ENCODE data around the gene CD163L1. TPM values are rescaled to one million over a fixed set of nuclear protein-coding genes. Genes with fewer than 3 reads are reported as not detected.
"Not testable (repeated sequence)": the region's sequence is repeated elsewhere in the genome, so short reads cannot be mapped to it uniquely, and the experiment has no call there.

Gene CD163L1
- total RNA-seq, 4 donors from 2014 or later, result 0.32 to 4.7 (median 2.1) TPM

GRCh38 chr12:7450667-7451066 is 6.7 kb upstream of the CD163L1 start:
- no peak for TF ChIP-seq POLR2A (IDR thresholded peaks at IDR 0.05)
- no peak for TF ChIP-seq EP300 (IDR thresholded peaks at IDR 0.05)
- TF ChIP-seq, protein P1, sequence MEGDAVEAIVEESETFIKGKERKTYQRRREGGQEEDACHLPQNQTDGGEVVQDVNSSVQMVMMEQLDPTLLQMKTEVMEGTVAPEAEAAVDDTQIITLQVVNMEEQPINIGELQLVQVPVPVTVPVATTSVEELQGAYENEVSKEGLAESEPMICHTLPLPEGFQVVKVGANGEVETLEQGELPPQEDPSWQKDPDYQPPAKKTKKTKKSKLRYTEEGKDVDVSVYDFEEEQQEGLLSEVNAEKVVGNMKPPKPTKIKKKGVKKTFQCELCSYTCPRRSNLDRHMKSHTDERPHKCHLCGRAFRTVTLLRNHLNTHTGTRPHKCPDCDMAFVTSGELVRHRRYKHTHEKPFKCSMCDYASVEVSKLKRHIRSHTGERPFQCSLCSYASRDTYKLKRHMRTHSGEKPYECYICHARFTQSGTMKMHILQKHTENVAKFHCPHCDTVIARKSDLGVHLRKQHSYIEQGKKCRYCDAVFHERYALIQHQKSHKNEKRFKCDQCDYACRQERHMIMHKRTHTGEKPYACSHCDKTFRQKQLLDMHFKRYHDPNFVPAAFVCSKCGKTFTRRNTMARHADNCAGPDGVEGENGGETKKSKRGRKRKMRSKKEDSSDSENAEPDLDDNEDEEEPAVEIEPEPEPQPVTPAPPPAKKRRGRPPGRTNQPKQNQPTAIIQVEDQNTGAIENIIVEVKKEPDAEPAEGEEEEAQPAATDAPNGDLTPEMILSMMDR (IDR thresholded peaks at IDR 0.05), result no peak
- TF ChIP-seq POLR2AphosphoS5 (IDR thresholded peaks at IDR 0.05), result no peak
- no peak for DNase-seq (ENCODE audit: low spot score in 2 of 2)
- no peak overlapping the region for H3K4me3 ChIP-seq
- H3K4me1 ChIP-seq, result no peaks in the 10 kb centered on the region
- 69% methylated on average over 7 of the region's 7 CpGs for WGBS
- no peaks in the 10 kb centered on the region for H3K27me3 ChIP-seq
- H3K36me3 ChIP-seq, result no peaks in the 10 kb centered on the region
- no peaks in the 10 kb centered on the region for H3K9me3 ChIP-seq
- H3K27ac ChIP-seq, result no peak overlapping the region

GRCh38 chr12:7448099-7448498 is 4.1 kb upstream of the CD163L1 start:
- H3K27me3 ChIP-seq, result no peaks in the 10 kb centered on the region
- no peak for TF ChIP-seq POLR2AphosphoS5 (IDR thresholded peaks at IDR 0.05)
- TF ChIP-seq, protein P1 (IDR thresholded peaks at IDR 0.05), result no peak
- TF ChIP-seq EP300 (IDR thresholded peaks at IDR 0.05), result no peak
- no peak for TF ChIP-seq POLR2A (IDR thresholded peaks at IDR 0.05)
- no peaks in the 10 kb centered on the region for H3K36me3 ChIP-seq
- H3K4me1 ChIP-seq, result no peaks in the 10 kb centered on the region
- 83% methylated on average over 1 of the region's 1 CpG for WGBS
- no peak for DNase-seq (ENCODE audit: low spot score in 2 of 2)
- H3K9me3 ChIP-seq, result no peaks in the 10 kb centered on the region
- H3K4me3 ChIP-seq, result no peak overlapping the region
- no peak overlapping the region for H3K27ac ChIP-seq

GRCh38 chr12:7444537-7444936 is 584 bp upstream of the CD163L1 start:
- Histone ChIP-seq H3K4me1 (no peaks in the 10 kb centered on the region), H3K27ac (no peak overlapping the region), H3K9me3 (no peaks in the 10 kb centered on the region), H3K4me3 (no peak overlapping the region), H3K36me3 (no peaks in the 10 kb centered on the region), H3K27me3 (peaks cover 17% of the 10 kb centered on the region)
- TF ChIP-seq, protein P1 (IDR thresholded peaks at IDR 0.05), result no peak
- TF ChIP-seq EP300 (IDR thresholded peaks at IDR 0.05), result no peak
- DNase-seq (ENCODE audit: low spot score in 2 of 2), result no peak
- 77% methylated on average over 4 of the region's 4 CpGs for WGBS

GRCh38 chr12:7441216-7441615 is 2.7 kb downstream of the CD163L1 start:
- Histone ChIP-seq H3K27me3 (peaks cover 21% of the 10 kb centered on the region), H3K4me1 (no peaks in the 10 kb centered on the region), H3K36me3 (no peaks in the 10 kb centered on the region), H3K4me3 (no peak overlapping the region), H3K27ac (no peak overlapping the region), H3K9me3 (no peaks in the 10 kb centered on the region)
- no peak for TF ChIP-seq POLR2AphosphoS5 (IDR thresholded peaks at IDR 0.05)
- DNase-seq (ENCODE audit: low spot score in 2 of 2), result no peak
- 84% methylated on average over 1 of the region's 1 CpG for WGBS

- no peak for DNase-seq (ENCODE audit: low spot score in 2 of 2)
- peak overlapping the region; percentile 38 for H3K4me3 ChIP-seq
- no peaks in the 10 kb centered on the region for H3K36me3 ChIP-seq
- TF ChIP-seq, protein P1 (IDR thresholded peaks at IDR 0.05), result no peak
- TF ChIP-seq EP300 (IDR thresholded peaks at IDR 0.05) (no peak), POLR2AphosphoS5 (IDR thresholded peaks at IDR 0.05) (no peak), POLR2A (IDR thresholded peaks at IDR 0.05) (no peak)
- H3K9me3 ChIP-seq, result no peaks in the 10 kb centered on the region
- H3K4me1 ChIP-seq, result no peaks in the 10 kb centered on the region
- H3K27ac ChIP-seq, result no peak overlapping the region
- WGBS, result 31% methylated on average over 49 of the region's 84 CpGs
- H3K27me3 ChIP-seq, result peaks cover 21% of the 10 kb centered on the region
Observed at GRCh38 chr12:7439579-7440505, 4.1 kb downstream of the CD163L1 start.

DNA sequence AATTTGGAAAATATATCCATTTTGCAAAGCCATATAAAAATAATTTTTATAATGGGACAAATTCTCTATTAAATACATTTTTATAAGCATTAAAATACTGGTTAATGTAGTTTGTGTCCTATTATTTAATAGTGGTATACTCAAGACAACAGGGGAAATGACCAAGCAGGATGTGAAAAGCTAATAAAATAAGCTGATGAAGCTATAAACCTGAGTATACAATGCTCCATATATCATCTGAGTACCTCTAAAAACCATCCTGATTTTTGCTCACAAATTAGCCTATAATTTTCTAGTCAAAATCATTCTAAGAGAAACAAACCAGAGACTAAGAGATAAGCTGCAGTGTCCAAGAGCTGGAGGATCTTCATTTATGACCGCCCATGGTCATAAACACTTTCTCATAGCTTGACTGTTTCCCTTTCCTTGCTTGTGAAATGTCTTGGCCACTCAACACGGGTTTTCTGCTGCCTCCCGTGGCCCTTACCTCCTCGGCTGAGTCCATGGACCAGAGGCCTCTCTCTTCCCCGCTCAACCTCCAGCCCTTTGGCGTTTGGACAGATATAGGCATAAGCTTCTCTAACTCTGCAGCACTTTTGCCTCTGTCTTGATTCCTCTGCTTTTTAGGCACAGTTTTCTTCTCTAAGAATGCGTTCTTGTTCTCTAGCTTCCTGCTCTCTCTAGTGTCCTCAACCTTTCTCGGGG is 5.5 kb downstream of the CD163L1 start:
- DNase-seq (ENCODE audit: low spot score in 2 of 2); H3K4me3 ChIP-seq; H3K4me1 ChIP-seq; H3K9me3 ChIP-seq; H3K27ac ChIP-seq; H3K36me3 ChIP-seq: not testable (repeated sequence)
- peaks cover 21% of the 10 kb centered on the region for H3K27me3 ChIP-seq
- WGBS, result 90% methylated on average over 8 of the region's 8 CpGs

DNA sequence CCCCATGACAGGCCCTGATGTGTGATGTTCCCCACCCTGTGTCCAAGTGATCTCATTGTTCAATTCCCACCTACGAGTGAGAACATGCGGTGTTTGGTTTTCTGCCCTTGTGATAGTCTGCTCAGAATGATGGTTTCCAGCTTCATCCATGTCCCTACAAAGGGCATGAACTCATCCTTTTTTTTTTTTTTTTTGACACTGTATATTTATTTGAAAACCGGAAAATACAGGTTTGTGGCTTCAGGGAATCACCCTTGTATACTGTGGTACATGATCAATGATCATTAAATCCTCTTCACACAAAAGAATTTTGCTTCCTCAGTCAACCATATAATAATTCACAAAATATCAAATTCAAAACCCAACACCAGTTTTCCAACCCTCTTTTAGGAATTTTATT is 6.5 kb downstream of the CD163L1 start:
- peaks cover 21% of the 10 kb centered on the region for H3K27me3 ChIP-seq
- H3K4me1 ChIP-seq; H3K4me3 ChIP-seq; H3K27ac ChIP-seq; DNase-seq (ENCODE audit: low spot score in 2 of 2); H3K36me3 ChIP-seq; H3K9me3 ChIP-seq: not testable (repeated sequence)
- WGBS, result 93% methylated on average over 3 of the region's 3 CpGs
